Activated gamma-delta T cell (primary cell): Measurements from ENCODE around the gene JMJD7.

Experiments used
- DNase-seq: peaks from one replicate; lab custom pipeline; 2025; lab: John Stamatoyannopoulos, UW

The JMJD7 gene

DNA sequence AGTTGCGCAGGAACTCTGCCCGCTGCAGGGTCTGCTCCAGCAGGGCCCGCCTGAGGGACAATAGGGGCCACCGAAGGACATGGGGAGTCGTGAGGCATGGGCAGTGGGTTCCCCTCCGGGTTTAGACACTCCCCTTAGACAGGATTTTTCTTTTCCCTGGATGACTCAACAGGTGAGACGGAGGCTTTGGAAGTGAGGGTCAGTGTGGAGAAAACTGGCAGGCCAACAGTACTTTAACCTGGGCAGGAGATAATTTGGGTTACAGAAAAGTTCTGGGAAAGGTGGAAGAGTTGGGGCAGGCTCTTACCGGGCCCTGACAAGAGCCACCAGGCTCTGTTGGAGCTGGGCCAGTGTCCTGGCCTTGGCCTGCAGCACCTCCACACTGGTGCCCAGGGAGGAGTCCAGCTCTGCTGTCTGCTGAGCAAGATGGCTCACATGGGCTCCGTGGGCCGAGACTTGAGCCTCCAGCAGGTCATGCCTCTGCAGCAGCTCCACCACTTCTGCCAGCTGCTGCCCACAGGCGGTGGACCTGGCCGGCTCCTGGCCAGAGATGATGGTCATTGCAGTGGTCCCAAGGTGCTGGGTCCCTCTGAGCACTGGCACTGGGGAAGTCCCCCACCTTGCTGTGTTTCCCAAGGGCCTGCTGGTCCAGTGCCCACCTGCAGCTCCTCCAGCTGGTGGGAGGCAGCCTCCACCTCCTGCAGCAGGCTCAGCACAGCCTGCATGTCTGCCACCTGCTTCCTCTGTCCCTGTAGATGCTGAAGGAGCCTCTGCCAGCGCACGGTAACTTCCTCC lies 55.0 kb downstream of the JMJD7 start:
- DNase-seq: no peak

DNA sequence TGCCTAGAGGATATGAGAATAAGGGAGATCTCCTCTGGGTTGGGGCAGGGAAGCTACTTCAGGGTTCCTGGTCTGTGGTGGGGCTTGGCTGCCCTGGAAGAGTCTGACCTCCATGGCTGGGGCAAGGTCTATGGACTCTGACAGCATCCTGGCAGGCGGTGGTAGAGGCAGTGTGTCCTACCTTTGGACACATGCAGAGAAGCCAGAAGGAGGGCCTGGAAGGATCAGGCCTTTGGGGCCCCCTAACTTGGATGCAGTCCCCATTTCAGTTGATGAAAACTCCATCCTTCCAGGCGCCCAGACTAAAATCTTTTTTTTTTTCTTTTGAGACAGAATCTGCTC lies 55.6 kb downstream of the JMJD7 start:
- no peak for DNase-seq

DNA sequence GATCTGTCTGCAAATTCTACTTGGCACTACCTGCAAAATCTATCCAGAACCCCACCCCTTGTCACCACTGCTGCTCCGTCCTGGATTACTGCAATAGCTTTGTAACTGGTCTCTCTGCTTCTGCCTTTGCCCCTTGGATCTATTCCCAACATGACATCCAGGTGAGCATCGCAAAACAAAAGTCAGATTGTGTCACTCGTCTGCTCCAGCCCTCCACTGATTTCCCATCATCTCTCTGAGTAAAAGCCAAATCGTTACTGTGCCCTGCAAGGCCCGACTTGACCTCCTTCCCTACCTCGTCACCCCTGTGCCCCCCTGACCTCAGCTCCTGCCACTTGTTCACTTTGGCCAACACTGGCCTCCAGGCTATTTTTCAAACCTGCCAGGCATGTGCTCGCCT lies 56.6 kb downstream of the JMJD7 start:
- no peak for DNase-seq

DNA sequence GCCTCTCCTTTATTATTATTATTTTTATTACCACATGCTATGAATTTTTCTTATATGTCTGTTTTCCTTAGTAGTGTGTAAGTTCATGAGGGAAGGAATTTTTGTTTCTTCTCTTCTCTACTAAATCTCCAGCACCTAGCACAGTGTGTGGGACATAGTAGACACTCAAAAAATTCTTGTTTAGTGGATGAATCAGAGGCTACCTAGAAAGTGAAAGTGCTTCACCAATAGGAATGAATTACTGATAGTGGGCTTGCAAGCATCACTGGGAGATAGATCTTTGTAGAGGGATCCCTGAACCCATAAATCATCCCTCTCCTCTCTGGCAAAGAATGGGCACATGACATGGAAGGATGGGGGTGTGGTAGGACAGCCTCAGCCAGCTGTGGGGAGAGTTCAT lies 57.4 kb downstream of the JMJD7 start:
- no peak for DNase-seq

DNA sequence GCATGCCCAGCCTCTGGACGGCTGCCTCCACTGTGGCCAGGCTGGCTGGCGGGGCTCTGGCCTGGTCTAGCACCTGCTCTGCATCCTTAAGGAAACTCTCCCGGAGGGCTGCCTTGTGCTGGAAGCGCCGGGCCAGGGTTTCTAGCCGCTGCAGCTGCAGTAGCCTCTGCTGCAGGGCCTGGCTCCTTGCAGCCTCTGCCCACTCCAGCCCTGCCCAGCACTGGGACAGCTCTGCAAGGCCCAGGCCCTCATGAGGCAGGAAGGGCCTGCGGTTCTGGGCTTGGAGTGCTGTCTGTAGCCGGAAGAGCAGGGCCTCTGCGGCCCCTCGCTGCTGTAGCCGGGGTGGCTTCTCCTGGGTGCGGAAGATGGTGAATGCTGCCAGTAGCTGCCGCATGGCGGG lies 57.9 kb downstream of the JMJD7 start:
- no peak for DNase-seq

DNA sequence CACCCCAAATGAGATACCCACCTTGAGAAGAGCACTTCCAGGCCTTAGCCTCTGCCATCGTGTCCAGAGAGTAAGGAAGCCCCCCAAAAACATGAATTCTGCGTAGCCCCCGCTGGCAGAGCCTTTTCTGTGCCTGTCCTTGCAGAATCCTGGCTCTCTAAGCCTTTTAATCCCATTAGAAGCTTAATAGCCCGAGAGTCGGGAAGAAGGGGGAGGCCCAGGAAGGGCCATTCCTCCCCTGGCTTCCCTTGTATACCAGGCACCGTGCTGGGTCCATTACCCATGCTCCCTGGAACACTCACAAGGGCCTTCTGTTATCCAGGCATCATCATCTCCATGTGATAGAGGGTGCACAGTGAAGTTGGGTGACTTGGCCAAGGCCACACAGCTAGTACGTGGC lies 58.8 kb downstream of the JMJD7 start:
- no peak for DNase-seq

DNA sequence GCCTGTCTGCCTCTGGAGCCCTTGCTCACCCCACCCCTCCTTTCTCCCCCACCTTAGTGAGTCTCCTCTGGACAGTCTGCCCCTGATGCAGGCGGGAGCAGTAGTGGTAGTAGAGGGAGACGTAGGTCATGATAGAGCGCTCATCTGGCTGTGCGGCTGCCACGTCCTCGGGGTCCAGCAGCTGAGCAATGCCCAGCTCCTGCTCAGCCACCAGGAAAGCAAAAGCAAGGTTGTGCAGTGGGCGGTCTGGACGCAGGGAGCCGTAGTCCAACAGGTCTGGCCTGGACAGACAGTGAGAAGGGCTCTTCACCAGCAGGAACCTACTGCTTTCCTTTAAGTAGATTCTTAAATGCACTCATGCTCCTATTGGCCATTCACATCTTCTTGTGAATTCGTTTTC lies 59.3 kb downstream of the JMJD7 start:
- no peak for DNase-seq
